GM23338 (cell line): ENCODE data around the gene RPL27A. TPM values are rescaled to one million over a fixed set of nuclear protein-coding genes. Genes with fewer than 3 reads are reported as not detected.

Source experiments
- ATAC-seq: fragments of 200-7000 bp; cut with Tn5 transposase; 3 replicates; pipeline ENCODE4 v1.9.1; 2020
- DNase-seq: peaks from one replicate; pipeline ENCODE4 v3.0.0-alpha.2; 2015; ENCODE audit warnings: low spot score
- H2AFZ ChIP-seq: fragments of 200-600 bp; sonication (generic); 2 replicates; pipeline ENCODE4 v1.8.0; 2016; ENCODE audit warnings: antibody characterized with exemption, mild to moderate bottlenecking, moderate library complexity
- H3F3A ChIP-seq: fragments of 200-600 bp; sonication (generic); replicated peaks from 2 replicates; pipeline ENCODE4 v1.8.0; 2017; ENCODE audit warnings: antibody characterized with exemption, mixed run types, low read depth
- H3K27ac ChIP-seq: fragments of 200-600 bp; sonication (generic); 2 replicates; pipeline ENCODE4 v1.6.1; 2016; ENCODE audit warnings: low read depth
- H3K27me3 ChIP-seq: fragments of 200-600 bp; sonication (generic); 2 replicates; pipeline ENCODE4 v1.8.0; 2016; ENCODE audit warnings: mild to moderate bottlenecking, mixed run types, moderate library complexity; ENCODE audit not compliant: insufficient read depth
- H3K36me3 ChIP-seq: fragments of 200-600 bp; sonication (generic); 2 replicates; pipeline ENCODE4 v1.8.0; 2016; ENCODE audit warnings: mild to moderate bottlenecking; ENCODE audit not compliant: insufficient read depth
- H3K4me1 ChIP-seq: fragments of 200-600 bp; sonication (generic); 2 replicates; pipeline ENCODE4 v1.8.0; 2016; ENCODE audit warnings: mild to moderate bottlenecking, moderate library complexity; ENCODE audit not compliant: insufficient read depth
- H3K4me2 ChIP-seq: fragments of 200-600 bp; sonication (generic); 2 replicates; pipeline ENCODE4 v1.7.1; 2017; ENCODE audit warnings: mixed run types
- H3K4me3 ChIP-seq: fragments of 200-600 bp; sonication (generic); 2 replicates; pipeline ENCODE4 v1.6.1; 2016; ENCODE audit warnings: mixed run types
- H3K79me2 ChIP-seq: fragments of 200-600 bp; sonication (generic); replicated peaks from 2 replicates; pipeline ENCODE4 v1.8.0; 2017; ENCODE audit warnings: mild to moderate bottlenecking; ENCODE audit not compliant: insufficient read depth
- H3K9me2 ChIP-seq: fragments of 200-600 bp; sonication (generic); 2 replicates; pipeline ENCODE4 v1.8.0; 2017; ENCODE audit not compliant: insufficient read depth
- H4K20me1 ChIP-seq: fragments of 200-600 bp; sonication (generic); replicated peaks from 2 replicates; pipeline ENCODE4 v1.8.0; 2017; ENCODE audit warnings: mild to moderate bottlenecking; ENCODE audit not compliant: insufficient read depth
- H3K27ac Mint-ChIP-seq: 2 replicates; pipeline ENCODE4 v1.8.0; 2020; ENCODE audit warnings: inconsistent platforms, mild to moderate bottlenecking, moderate library complexity, mixed read lengths
- H3K27me3 Mint-ChIP-seq: 3 replicates; pipeline ENCODE4 v1.8.0; 2022; ENCODE audit warnings: low read depth, mild to moderate bottlenecking, moderate library complexity, mixed read lengths, inconsistent platforms; ENCODE audit not compliant: insufficient read depth, poor library complexity
- H3K36me3 Mint-ChIP-seq: 3 replicates; pipeline ENCODE4 v1.8.0; 2021; ENCODE audit warnings: low read depth, mild to moderate bottlenecking, inconsistent platforms, moderate library complexity, mixed read lengths
- H3K4me1 Mint-ChIP-seq: 3 replicates; pipeline ENCODE4 v1.8.0; 2020; ENCODE audit warnings: mild to moderate bottlenecking, inconsistent platforms, mixed read lengths
- H3K4me3 Mint-ChIP-seq: 3 replicates; pipeline ENCODE4 v1.8.0; 2021; ENCODE audit warnings: moderate library complexity, mild to moderate bottlenecking, inconsistent platforms, mixed read lengths
- H3K9me3 Mint-ChIP-seq: 3 replicates; pipeline ENCODE4 v1.8.0; 2020; ENCODE audit warnings: moderate library complexity, mild to moderate bottlenecking, inconsistent platforms, mixed read lengths
- CREB1 ChIP-seq: fragments of 250-450 bp; sonication (Bioruptor Pico); IDR thresholded peaks from 2 replicates; pipeline ENCODE4 v1.5.0; 2020; ENCODE audit warnings: low read depth, mild to moderate bottlenecking, moderate library complexity
- CTCF ChIP-seq, 2 experiments: fragments of 200-600 bp in 1 of 2; sonication (generic) in 1 of 2; conservative IDR thresholded peaks; 2 replicates each; pipeline versions ENCODE4 v1.5.1 to v1.6.1; 2016 to 2017; ENCODE audit warnings: antibody characterized with exemption in 2 of 2, low read depth in 2 of 2, mild to moderate bottlenecking in 2 of 2, moderate library complexity in 1 of 2
- JUNB ChIP-seq: IDR thresholded peaks from one replicate; pipeline ENCODE4 v1.6.1; 2016; ENCODE audit warnings: antibody characterized with exemption; ENCODE audit not compliant: unreplicated experiment
- REST ChIP-seq: IDR thresholded peaks from one replicate; pipeline ENCODE4 v1.6.1; 2018; ENCODE audit warnings: antibody characterized with exemption; ENCODE audit not compliant: unreplicated experiment
- STAT1 ChIP-seq: IDR thresholded peaks from one replicate; pipeline ENCODE4 v1.6.1; 2016; ENCODE audit warnings: antibody characterized with exemption; ENCODE audit not compliant: unreplicated experiment
- ZNF114 ChIP-seq: fragments of 250-450 bp; sonication (Bioruptor Pico); IDR thresholded peaks from 2 replicates; pipeline ENCODE4 v1.5.0; 2020; ENCODE audit warnings: mild to moderate bottlenecking, moderate library complexity
- ZNF331 ChIP-seq: fragments of 250-450 bp; sonication (Bioruptor Pico); IDR thresholded peaks from 2 replicates; pipeline ENCODE4 v1.5.0; 2020; ENCODE audit warnings: low read depth, mild to moderate bottlenecking, moderate library complexity
- polyA plus RNA-seq: library from polyadenylated mRNA; unstranded; fragments of >200 nt; fragmentation: Nextera tagmentation; extraction: Ambion mirVana; gene quantifications from 2 replicates; pipeline ENCODE4 v1.2.1, GENCODE V29; 2016
- total RNA-seq: library from RNA; depleted of rRNA; stranded (reverse); fragments of >200 nt; shearing (Covaris generic); gene quantifications from 2 replicates; pipeline ENCODE4 v1.2.3, GENCODE V29; 2014

RPL27A gene
- total and polyA plus RNA-seq, 2 experiments from 2014 or later: 1,283 to 3,167 TPM

GRCh38 chr11:8646873-8647272, 35.7 kb upstream of the RPL27A start (continued):
- TF ChIP-seq CREB1 (CRISPR knock-in tag): no peak
- no peak for TF ChIP-seq REST

- no peaks in the 10 kb centered on the region for H3K9me3 Mint-ChIP-seq
- no peaks in the 10 kb centered on the region for H3K36me3 Mint-ChIP-seq
- Histone ChIP-seq H4K20me1 (no peaks in the 10 kb centered on the region), H3K4me1 (no peaks in the 10 kb centered on the region), H3K9me2 (no peaks in the 10 kb centered on the region), H3K79me2 (no peaks in the 10 kb centered on the region), H3F3A (no peaks in the 10 kb centered on the region), H3K27me3 (no peaks in the 10 kb centered on the region), H3K4me3 (no peak overlapping the region), H2AFZ (no peak overlapping the region), H3K4me2 (no peak overlapping the region), H3K36me3 (no peaks in the 10 kb centered on the region), H3K27ac (no peak overlapping the region)
- H3K27me3 Mint-ChIP-seq: peaks cover 2% of the 10 kb centered on the region
- H3K4me1 Mint-ChIP-seq: no peaks in the 10 kb centered on the region
- no peak overlapping the region for H3K4me3 Mint-ChIP-seq
- ATAC-seq (no peak), DNase-seq (no peak)
- no peak for TF ChIP-seq CTCF (conservative IDR thresholded peaks at IDR 0.05; ENCODE audit: low read depth in 2 of 2)
- no peak for TF ChIP-seq JUNB
- no peak for TF ChIP-seq ZNF331 (CRISPR knock-in tag)
- no peak for TF ChIP-seq CREB1 (CRISPR knock-in tag)
- no peak for TF ChIP-seq ZNF114 (CRISPR knock-in tag)
- TF ChIP-seq REST: no peak
- no peak for TF ChIP-seq STAT1
- no peak overlapping the region for H3K27ac Mint-ChIP-seq
Measured at GRCh38 chr11:8649361-8649760, 33.2 kb upstream of the RPL27A start.
